Gastroesophageal sphincter (tissue), 3 donors: ENCODE data around the gene TFF2.

Experiments
- EP300 ChIP-seq: sonication (generic); formaldehyde crosslinking; IDR thresholded peaks from one replicate; pipeline ENCODE4 v1.6.1; 2017; ENCODE audit warnings: antibody characterized with exemption, mild to moderate bottlenecking
- TF ChIP-seq, protein P1 (sequence below), 4 experiments: fragments of 200-600 bp in 2 of 4; fragments of 450-650 bp in 2 of 4; sonication (generic) in 1 of 4; IDR thresholded peaks; one replicate each; pipeline ENCODE4 v1.5.1; 2017 to 2019; ENCODE audit warnings: antibody characterized with exemption in 4 of 4, mild to moderate bottlenecking in 2 of 4, moderate library complexity in 2 of 4

DNA sequence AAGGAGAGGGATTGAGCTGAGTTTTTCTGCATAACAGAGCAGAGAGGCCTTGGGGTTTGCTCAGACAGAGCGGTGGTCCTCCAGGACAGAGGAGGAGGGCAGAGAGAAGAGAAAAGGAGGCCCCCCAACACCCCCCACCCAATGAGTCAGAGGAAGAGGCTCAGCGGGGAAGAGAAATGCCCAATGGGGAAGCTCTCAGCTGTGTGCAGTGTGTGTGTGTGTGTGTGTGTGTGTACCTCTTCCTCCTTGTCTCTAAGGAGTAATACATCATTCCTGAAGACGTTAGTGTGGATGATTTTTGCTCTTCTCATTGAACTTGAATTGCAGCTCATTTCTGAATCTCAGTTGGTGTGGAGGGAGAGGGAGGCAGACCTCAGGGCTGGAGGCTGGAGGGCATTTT is 36.4 kb upstream of the TFF2 start:
- TF ChIP-seq, protein P1, sequence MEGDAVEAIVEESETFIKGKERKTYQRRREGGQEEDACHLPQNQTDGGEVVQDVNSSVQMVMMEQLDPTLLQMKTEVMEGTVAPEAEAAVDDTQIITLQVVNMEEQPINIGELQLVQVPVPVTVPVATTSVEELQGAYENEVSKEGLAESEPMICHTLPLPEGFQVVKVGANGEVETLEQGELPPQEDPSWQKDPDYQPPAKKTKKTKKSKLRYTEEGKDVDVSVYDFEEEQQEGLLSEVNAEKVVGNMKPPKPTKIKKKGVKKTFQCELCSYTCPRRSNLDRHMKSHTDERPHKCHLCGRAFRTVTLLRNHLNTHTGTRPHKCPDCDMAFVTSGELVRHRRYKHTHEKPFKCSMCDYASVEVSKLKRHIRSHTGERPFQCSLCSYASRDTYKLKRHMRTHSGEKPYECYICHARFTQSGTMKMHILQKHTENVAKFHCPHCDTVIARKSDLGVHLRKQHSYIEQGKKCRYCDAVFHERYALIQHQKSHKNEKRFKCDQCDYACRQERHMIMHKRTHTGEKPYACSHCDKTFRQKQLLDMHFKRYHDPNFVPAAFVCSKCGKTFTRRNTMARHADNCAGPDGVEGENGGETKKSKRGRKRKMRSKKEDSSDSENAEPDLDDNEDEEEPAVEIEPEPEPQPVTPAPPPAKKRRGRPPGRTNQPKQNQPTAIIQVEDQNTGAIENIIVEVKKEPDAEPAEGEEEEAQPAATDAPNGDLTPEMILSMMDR (IDR thresholded peaks at IDR 0.05) = no peak
- TF ChIP-seq EP300 = no peak
